ENCODE results near the gene SLC25A26. TPM values are rescaled to one million over a fixed set of nuclear protein-coding genes. Genes with fewer than 3 reads are reported as not detected.

The SLC25A26 gene
- polyA plus RNA-seq, 1 donor (not counting 4 experiments of a cell fraction or from before 2014, with no cell fraction given), result 25.2 TPM

- no peaks in the 10 kb centered on the region for H3K79me2 ChIP-seq (ENCODE audit: control insufficient read depth, insufficient read depth, low read length)
- H3K27me3 ChIP-seq (ENCODE audit: control insufficient read depth, extremely low read depth, insufficient read depth, low read length), result no peaks in the 10 kb centered on the region
- no peaks in the 10 kb centered on the region for H3K9me1 ChIP-seq (ENCODE audit: control insufficient read depth, extremely low read depth, insufficient read depth, low read length)
- no peaks in the 10 kb centered on the region for H3K9me3 ChIP-seq (ENCODE audit: control insufficient read depth, low read depth, low read length)
- H3K4me1 ChIP-seq (ENCODE audit: control insufficient read depth, extremely low read depth, insufficient read depth, low read length), result no peaks in the 10 kb centered on the region
- no peak for DNase-seq (ENCODE audit: low read depth, low spot score)
- H3K36me3 ChIP-seq (ENCODE audit: control insufficient read depth in 2 of 2, extremely low read depth in 1 of 2, insufficient read depth in 2 of 2, low read length in 2 of 2), result no peaks in the 10 kb centered on the region
- FAIRE-seq, result no peak
- H4K20me1 ChIP-seq (ENCODE audit: control insufficient read depth, extremely low read depth, insufficient read depth, low read length), result no peaks in the 10 kb centered on the region
- dilution Hi-C loops (cut with MboI; ENCODE audit: extremely low pct_ligation_motif_present, low sequenced_read_pairs), result no loop called here
- no peak for TF ChIP-seq CTCF (optimal IDR thresholded peaks at IDR 0.05 in 1 of 3, IDR thresholded peaks at IDR 0.05 in 1 of 3, conservative IDR thresholded peaks at IDR 0.05 in 1 of 3; ENCODE audit: extremely low read depth in 1 of 3, insufficient read depth in 2 of 3, low read length in 3 of 3)
- no peak for TF ChIP-seq EZH2 (IDR thresholded peaks at IDR 0.05; ENCODE audit: low read length)
- H3K9ac ChIP-seq (ENCODE audit: control insufficient read depth, extremely low read depth, insufficient read depth, low read length), result no peak overlapping the region
- H3K4me3 ChIP-seq (ENCODE audit: control insufficient read depth in 2 of 3, extremely low read depth in 1 of 3, insufficient read depth in 2 of 3, low read depth in 1 of 3, low read length in 3 of 3), result no peak overlapping the region
- no peak overlapping the region for H3K27ac ChIP-seq (ENCODE audit: control insufficient read depth, insufficient read depth, low read length)
- no peak overlapping the region for H2AFZ ChIP-seq (ENCODE audit: control insufficient read depth, low read length)
- no peak overlapping the region for H3K4me2 ChIP-seq (ENCODE audit: control insufficient read depth, extremely low read depth, insufficient read depth, low read depth, low read length)
These were observed 79.1 kb downstream of the SLC25A26 start for GRCh38 chr3:66299891-66300290.

DNA sequence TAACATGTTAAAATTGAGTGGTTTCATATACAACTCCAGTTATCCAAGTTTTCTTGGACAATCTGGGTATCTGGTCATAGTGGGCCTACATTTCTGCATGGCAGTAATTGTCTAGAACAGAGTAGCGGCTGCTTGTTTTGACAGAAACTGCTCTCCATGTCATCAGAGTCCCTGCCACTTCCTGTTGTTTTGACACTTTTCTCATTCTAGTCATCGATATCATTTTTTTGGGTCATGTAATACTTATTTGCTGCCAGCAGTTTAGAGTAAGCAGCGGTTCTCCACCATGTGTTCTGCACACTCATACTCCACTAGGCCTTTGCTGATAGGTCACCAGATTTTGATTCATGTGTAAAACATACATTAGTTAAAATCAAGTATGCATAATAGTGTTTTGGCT lies 81.5 kb downstream of the SLC25A26 start:
- FAIRE-seq, result no peak
- Histone ChIP-seq H3K4me2 (ENCODE audit: control insufficient read depth, extremely low read depth, insufficient read depth, low read depth, low read length) (no peak overlapping the region), H3K4me3 (ENCODE audit: control insufficient read depth in 2 of 3, extremely low read depth in 1 of 3, insufficient read depth in 2 of 3, low read depth in 1 of 3, low read length in 3 of 3) (no peak overlapping the region), H3K27ac (ENCODE audit: control insufficient read depth, insufficient read depth, low read length) (no peak overlapping the region), H3K79me2 (ENCODE audit: control insufficient read depth, insufficient read depth, low read length) (no peaks in the 10 kb centered on the region), H3K9me3 (ENCODE audit: control insufficient read depth, low read depth, low read length) (no peaks in the 10 kb centered on the region), H2AFZ (ENCODE audit: control insufficient read depth, low read length) (no peak overlapping the region), H3K27me3 (ENCODE audit: control insufficient read depth, extremely low read depth, insufficient read depth, low read length) (no peaks in the 10 kb centered on the region), H3K9me1 (ENCODE audit: control insufficient read depth, extremely low read depth, insufficient read depth, low read length) (no peaks in the 10 kb centered on the region), H4K20me1 (ENCODE audit: control insufficient read depth, extremely low read depth, insufficient read depth, low read length) (no peaks in the 10 kb centered on the region), H3K36me3 (ENCODE audit: control insufficient read depth in 2 of 2, extremely low read depth in 1 of 2, insufficient read depth in 2 of 2, low read length in 2 of 2) (no peaks in the 10 kb centered on the region), H3K9ac (ENCODE audit: control insufficient read depth, extremely low read depth, insufficient read depth, low read length) (no peak overlapping the region), H3K4me1 (ENCODE audit: control insufficient read depth, extremely low read depth, insufficient read depth, low read length) (no peaks in the 10 kb centered on the region)
- TF ChIP-seq CTCF (optimal IDR thresholded peaks at IDR 0.05 in 1 of 3, IDR thresholded peaks at IDR 0.05 in 1 of 3, conservative IDR thresholded peaks at IDR 0.05 in 1 of 3; ENCODE audit: extremely low read depth in 1 of 3, insufficient read depth in 2 of 3, low read length in 3 of 3) (no peak), EZH2 (IDR thresholded peaks at IDR 0.05; ENCODE audit: low read length) (no peak)
- DNase-seq (ENCODE audit: low read depth, low spot score), result no peak
- dilution Hi-C loops (cut with MboI; ENCODE audit: extremely low pct_ligation_motif_present, low sequenced_read_pairs), result no loop called here
